SU-DHL-6 (cell line): ENCODE results near the gene MCTP1.

ENCODE experiments used
- CTCF ChIP-seq: fragments of 200-600 bp; sonication (generic); IDR thresholded peaks from one replicate; pipeline ENCODE4 v1.5.1; 2017; ENCODE audit warnings: antibody characterized with exemption, mild to moderate bottlenecking, low read length, moderate library complexity; ENCODE audit not compliant: insufficient read depth, poor library complexity, severe bottlenecking
- EZH2phosphoT487 ChIP-seq: fragments of 200-600 bp; sonication (generic), shearing (Covaris generic); conservative IDR thresholded peaks from 2 replicates; pipeline ENCODE4 v1.6.1; 2018; ENCODE audit warnings: mild to moderate bottlenecking, antibody characterized with exemption, low read length, moderate library complexity, mixed read lengths

- TF ChIP-seq CTCF (peak; percentile 39), EZH2phosphoT487 (no peak)
Measured at GRCh38 chr5:94908889-94909480, 375.9 kb downstream of the MCTP1 start.
